Pancreas (tissue), 10 donors: Measurements from ENCODE around the gene CLSTN2. TPM values are rescaled to one million over a fixed set of nuclear protein-coding genes. Genes with fewer than 3 reads are reported as not detected.

ENCODE experiments used
- ATAC-seq, 4 donors: fragments of 200-7000 bp; cut with Tn5 transposase; one replicate each; pipeline versions ENCODE4 v1.8.0 to v1.9.1; 2020; ENCODE audit warnings: mild to moderate bottlenecking in 4 of 4, moderate library complexity in 4 of 4
- DNase-seq, 6 donors: peaks; one replicate each; pipeline ENCODE4 v3.0.0-alpha.2; 2020
- FAIRE-seq: peaks from 2 replicates; lab custom pipeline; 2012; peaks lifted over from hg19 to GRCh38; lab: Jason Lieb, UNC
- H3K27ac ChIP-seq, 4 donors: fragments of 200-600 bp; sonication (generic); 1 replicate in 3 of 4; 2 replicates in 1 of 4; pipeline versions ENCODE4 v1.5.0 to v1.8.0; 2020
- H3K27me3 ChIP-seq, 4 donors: fragments of 200-600 bp; one replicate each; pipeline ENCODE4 v1.8.0; 2021
- H3K36me3 ChIP-seq, 3 donors: fragments of 200-600 bp; sonication (generic) in 1 of 3; one replicate each; pipeline versions ENCODE4 v1.5.0 to v1.8.0; 2020 to 2021
- H3K4me1 ChIP-seq, 3 donors: fragments of 200-600 bp; one replicate each; pipeline ENCODE4 v1.8.0; 2021
- H3K4me3 ChIP-seq, 4 donors: fragments of 200-600 bp; sonication (generic) in 2 of 4; one replicate each; pipeline versions ENCODE4 v1.5.0 to v1.8.0; 2020 to 2021
- H3K9me3 ChIP-seq, 4 donors: fragments of 200-600 bp; one replicate each; pipeline ENCODE4 v1.8.0; 2021
- CTCF ChIP-seq, 4 donors: fragments of 200-600 bp; sonication (generic) in 3 of 4; IDR thresholded peaks; one replicate each; pipeline versions ENCODE4 v1.5.0 to v1.8.0; 2021; ENCODE audit warnings: antibody characterized with exemption in 4 of 4
- WGBS, 2 donors: extraction: QIAGEN DNeasy Blood & Tissue Kit; methylation state at CpG; one replicate each; pipeline ENCODE4 v1.1.7; 2013; 5-methylcytosine and 5-hydroxymethylcytosine counted together
- intact Hi-C, 3 donors: fragments of 100-400 bp; cut with DNase I; formaldehyde crosslinking; loops; one replicate each; pipeline versions ENCODE4 v1.11.1 to v1.14.2; 2022
- polyA plus RNA-seq, 2 donors: library from polyadenylated mRNA; stranded (reverse); fragments of 200-250 nt; gene quantifications; one replicate each; pipeline ENCODE4 v1.2.3, GENCODE V29; 2013
- total RNA-seq, 6 donors: library from RNA; stranded (reverse); fragmentation: NEBNext Ultra II Directional in 4 of 6; extraction: Animal tissue kit (Norgen Biotek cat#: 25700) in 4 of 6; gene quantifications; one replicate each; pipeline versions ENCODE4 v1.2.1 to v1.2.4, GENCODE V29; 2021 to 2023
- donor health status: healthy with polysubstance abuse.
- donor health status: DM: no; HTN: no; CAD: no; lungs with moderate emphysema.
- donor health status: DM: no; HTN: no; CAD: no.
- donor health status: control.
- donor health status: control.
- donor health status: Bipolar disorder and iron deficiency.
- donor health status: DM: yes; HTN: yes; CAD: no.
- donor health status: DM: no; HTN: no; CAD: no.
- donor health status: DM: no; HTN: no; CAD: no.
- donor health status: DM: yes; HTN: yes; CAD: no.

CLSTN2 gene
- total and polyA plus RNA-seq, 8 donors = 0.65 to 9.3 (median 2.9) TPM

DNA sequence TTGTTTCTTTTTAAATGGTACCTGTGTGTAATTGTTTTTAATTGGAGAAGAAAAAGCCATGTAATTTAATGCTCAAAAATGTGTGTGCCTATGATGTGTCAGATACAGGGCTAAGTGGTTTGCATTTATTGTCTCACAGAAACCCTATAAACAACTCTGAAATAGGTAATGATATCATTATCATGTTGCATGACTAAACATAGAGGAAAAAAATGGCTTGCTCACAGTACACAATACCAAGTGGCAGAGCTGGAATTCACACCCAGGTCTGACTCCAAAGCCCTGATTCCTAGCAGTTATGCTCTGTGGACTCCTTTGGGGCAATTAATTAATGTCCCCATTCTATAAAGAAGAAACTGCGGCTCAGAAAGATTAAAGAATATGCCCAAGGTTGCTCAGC lies 505.5 kb downstream of the CLSTN2 start:
- no peak for FAIRE-seq
- no peak for TF ChIP-seq CTCF (IDR thresholded peaks at IDR 0.05)
- Histone ChIP-seq H3K9me3 (no peaks in the 10 kb centered on the region), H3K27ac (no peak overlapping the region), H3K4me1 (no peaks in the 10 kb centered on the region), H3K27me3 (peaks cover 0 to under 1% (median 0%) of the 10 kb centered on the region in 4 donors), H3K4me3 (no peak overlapping the region), H3K36me3 (no peaks in the 10 kb centered on the region)
- intact Hi-C loops = no loop called here
- ATAC-seq = no peak
- no peak for DNase-seq
- WGBS, 2 donors = 80 to 83% methylated on average over 1 of the region's 1 CpG

GRCh38 chr3:140441006-140441405 lies 506.0 kb downstream of the CLSTN2 start:
- Histone ChIP-seq H3K9me3 (no peaks in the 10 kb centered on the region), H3K4me1 (no peaks in the 10 kb centered on the region), H3K4me3 (no peak overlapping the region), H3K27me3 (peaks cover 0 to 5% (median 0%) of the 10 kb centered on the region in 4 donors), H3K27ac (no peak overlapping the region), H3K36me3 (no peaks in the 10 kb centered on the region)
- no peak for TF ChIP-seq CTCF (IDR thresholded peaks at IDR 0.05)
- DNase-seq (peak in 4 of 6 donors; percentile 34 to 79 (median 52)), FAIRE-seq (no peak), ATAC-seq (peak; percentile 82 to 95 (median 84))
- intact Hi-C loops = no loop called here
- 69 to 92% methylated on average over 2 of the region's 2 CpGs for WGBS, 2 donors

- FAIRE-seq (no peak), DNase-seq (no peak), ATAC-seq (no peak)
- no peak overlapping the region for H3K27ac ChIP-seq
- intact Hi-C loops = no loop called here
- H3K36me3 ChIP-seq = no peaks in the 10 kb centered on the region
- no peak for TF ChIP-seq CTCF (IDR thresholded peaks at IDR 0.05)
- H3K27me3 ChIP-seq = peaks cover 0 to 5% (median 0%) of the 10 kb centered on the region in 4 donors
- 91 to 92% methylated on average over 2 of the region's 2 CpGs for WGBS, 2 donors
- no peaks in the 10 kb centered on the region for H3K9me3 ChIP-seq
- no peaks in the 10 kb centered on the region for H3K4me1 ChIP-seq
- no peak overlapping the region for H3K4me3 ChIP-seq
Measured at GRCh38 chr3:140442621-140443020, 507.6 kb downstream of the CLSTN2 start.

- FAIRE-seq = no peak
- 87% methylated on average over 7 of the region's 7 CpGs for WGBS, 2 donors
- Histone ChIP-seq H3K4me1 (no peaks in the 10 kb centered on the region), H3K27me3 (peaks cover 0 to 5% (median 0%) of the 10 kb centered on the region in 4 donors), H3K4me3 (no peak overlapping the region), H3K9me3 (no peaks in the 10 kb centered on the region), H3K27ac (no peak overlapping the region), H3K36me3 (no peaks in the 10 kb centered on the region)
- TF ChIP-seq CTCF (IDR thresholded peaks at IDR 0.05) = no peak
- DNase-seq = no peak
- intact Hi-C loops = no loop called here
- no peak for ATAC-seq
Measured at GRCh38 chr3:140443073-140443472, 508.1 kb downstream of the CLSTN2 start.

GRCh38 chr3:140443806-140444205 lies 508.8 kb downstream of the CLSTN2 start:
- Histone ChIP-seq H3K9me3 (no peaks in the 10 kb centered on the region), H3K4me1 (peaks cover 0 to 3% (median 0%) of the 10 kb centered on the region in 3 donors), H3K27ac (no peak overlapping the region), H3K27me3 (peaks cover 0 to 5% (median 0%) of the 10 kb centered on the region in 4 donors), H3K4me3 (no peak overlapping the region), H3K36me3 (no peaks in the 10 kb centered on the region)
- no peak for ATAC-seq
- FAIRE-seq = no peak
- DNase-seq = no peak
- intact Hi-C loops = no loop called here
- TF ChIP-seq CTCF (IDR thresholded peaks at IDR 0.05) = no peak
- 65 to 81% methylated on average over 3 of the region's 3 CpGs for WGBS, 2 donors
